ENCODE data around the gene ANO10. TPM values are rescaled to one million over a fixed set of nuclear protein-coding genes. Genes with fewer than 3 reads are reported as not detected.

ANO10 gene
- total RNA-seq, 1 donor from 2014 or later = 8.4 TPM

DNA sequence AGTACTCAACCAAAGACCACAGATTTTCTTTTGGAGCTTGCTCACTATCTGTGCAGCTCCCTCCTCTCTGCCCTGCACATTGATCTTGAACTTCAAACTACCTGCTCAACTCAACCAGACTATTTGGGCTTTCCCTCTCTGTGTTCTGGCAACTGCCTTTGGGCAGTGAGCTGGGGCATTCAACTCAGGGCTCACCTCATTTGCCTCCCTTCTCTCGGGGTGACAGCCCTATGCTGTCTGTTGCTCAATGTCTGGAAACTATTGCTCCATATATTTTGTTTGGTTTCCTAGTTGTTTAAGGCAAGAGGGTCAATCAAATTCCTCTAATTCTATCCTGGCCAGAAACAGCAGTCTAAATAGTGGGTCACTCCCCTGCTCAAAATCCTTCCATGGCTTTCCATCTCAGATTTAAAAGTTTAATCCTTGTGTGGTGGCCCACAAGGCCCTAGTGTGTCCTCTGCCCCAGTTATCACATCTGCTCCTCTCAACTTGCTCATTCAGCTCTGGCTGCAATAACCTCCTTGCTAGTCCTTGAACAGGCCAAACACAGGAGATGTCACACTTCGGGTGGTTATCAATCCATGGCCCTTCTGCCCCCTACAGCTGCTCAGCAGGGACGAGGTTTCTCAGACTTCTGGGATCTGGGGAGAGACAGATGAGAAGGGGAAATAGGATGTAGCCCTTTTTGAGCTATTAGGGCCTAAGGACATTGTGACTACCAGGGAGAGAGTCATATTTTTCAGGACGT lies 267.7 kb downstream of the ANO10 start:
- intact Hi-C loops (cut with micrococcal nuclease) = no loop called here

DNA sequence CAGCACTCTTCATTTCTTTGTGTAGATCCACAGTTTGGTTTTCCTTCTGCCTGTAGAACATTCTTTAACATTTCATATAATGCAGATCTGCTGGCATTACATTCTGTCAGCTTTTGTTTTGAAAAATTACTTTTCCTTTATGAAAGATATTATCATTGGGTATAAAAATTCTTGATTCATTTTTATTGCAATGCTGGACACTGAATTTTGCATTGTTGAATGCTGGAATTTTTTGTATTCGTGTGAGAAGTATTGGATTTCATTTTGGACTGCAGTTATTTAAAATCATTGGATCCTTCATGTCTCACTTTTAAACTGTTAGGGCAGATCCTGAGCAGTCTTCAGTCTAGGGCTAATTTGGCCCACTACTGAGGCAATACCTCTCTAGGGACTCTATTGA lies 268.4 kb downstream of the ANO10 start:
- intact Hi-C loops (cut with micrococcal nuclease) = no loop called here

DNA sequence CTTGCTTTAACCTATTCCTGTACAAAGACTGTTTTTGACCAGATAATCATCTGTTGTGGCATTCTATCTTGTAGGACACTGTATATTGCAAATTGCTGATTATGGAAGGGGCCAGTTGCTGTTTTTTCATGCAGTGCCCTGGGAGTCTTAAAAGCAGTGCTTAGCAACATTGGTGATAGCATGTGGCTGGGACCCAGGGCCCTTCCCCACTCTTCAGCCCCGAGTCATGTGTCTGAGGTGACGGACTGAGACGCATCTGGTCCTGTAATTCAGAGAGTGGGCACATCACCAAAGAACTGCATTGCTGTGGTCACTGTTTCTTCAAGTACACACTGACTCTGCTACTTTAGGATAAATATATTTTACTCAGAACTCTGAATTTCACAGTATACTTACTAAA lies 272.1 kb downstream of the ANO10 start:
- intact Hi-C loops (cut with micrococcal nuclease) = no loop called here

DNA sequence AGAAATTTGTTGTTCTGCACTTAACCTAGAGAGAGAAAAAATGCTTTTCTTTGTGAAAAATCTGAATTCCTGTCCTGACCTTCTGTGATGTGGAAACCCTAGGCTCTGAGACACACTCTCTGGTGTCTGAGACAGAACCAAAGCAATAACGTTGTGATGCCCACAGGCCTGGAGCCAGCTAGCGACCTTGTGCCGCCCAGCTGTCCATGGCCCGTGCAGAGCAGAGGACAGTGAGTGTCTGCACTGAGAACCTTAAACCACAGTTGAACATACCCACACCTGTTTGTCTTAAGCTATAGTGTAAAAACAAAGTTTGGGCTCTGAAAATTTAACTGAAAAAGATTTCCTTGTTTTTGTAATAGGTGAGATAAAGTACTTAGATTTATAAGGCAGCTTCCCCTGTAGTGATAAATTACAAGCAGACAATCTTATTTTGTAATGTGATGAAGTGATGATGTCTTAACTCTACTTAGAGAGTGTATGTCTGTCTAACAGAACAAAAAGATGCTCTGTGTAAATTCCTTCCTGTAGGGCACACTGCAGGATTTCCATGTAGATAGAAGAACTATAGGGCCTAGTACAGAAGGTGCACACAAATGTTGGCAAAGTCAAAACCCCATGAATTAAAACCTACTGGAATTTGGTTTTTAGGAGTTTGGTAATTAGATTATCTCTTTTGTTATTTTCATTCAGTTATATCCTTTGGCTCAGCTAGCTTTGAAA lies 272.8 kb downstream of the ANO10 start:
- intact Hi-C loops (cut with micrococcal nuclease) = no loop called here

DNA sequence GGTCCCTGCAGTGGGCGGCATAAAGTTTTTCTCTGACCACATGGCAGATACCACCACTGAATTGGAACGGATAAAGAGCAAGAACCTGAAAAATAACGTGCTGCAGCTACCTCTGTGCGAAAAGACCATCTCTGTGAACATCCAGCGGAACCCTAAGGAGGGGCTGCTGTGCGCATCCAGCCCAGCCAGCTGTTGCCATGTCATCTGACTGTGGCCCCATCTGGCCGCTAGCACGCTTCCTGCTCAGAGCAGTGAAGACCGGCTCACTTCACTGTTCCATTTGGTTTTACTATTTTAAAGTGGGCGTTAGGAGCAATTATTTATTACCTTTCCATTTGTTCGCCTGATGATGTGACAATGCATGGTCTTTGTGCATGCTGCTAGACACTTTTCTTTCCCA lies 273.5 kb downstream of the ANO10 start:
- intact Hi-C loops (cut with micrococcal nuclease) = no loop called here

DNA sequence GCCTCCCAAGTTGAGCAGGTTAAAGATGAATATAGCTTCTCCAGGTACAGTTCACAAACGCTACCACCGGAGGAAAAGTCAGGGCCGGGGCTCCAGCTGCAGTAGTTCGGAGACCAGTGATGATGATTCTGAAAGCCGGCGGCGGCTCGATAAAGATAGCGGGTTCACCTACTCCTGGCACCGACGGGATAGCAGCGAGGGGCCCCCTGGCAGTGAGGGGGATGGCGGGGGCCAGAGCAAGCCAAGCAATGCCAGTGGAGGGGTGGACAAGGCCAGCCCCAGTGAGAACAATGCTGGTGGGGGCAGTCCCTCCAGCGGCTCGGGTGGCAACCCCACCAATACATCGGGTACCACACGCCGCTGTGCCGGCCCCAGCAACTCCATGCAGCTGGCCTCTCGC lies 274.0 kb downstream of the ANO10 start:
- intact Hi-C loops (cut with micrococcal nuclease) = loop anchor here (1.0 to 2.0 kb wide), 8 partner anchors 23 to 184 kb away; no protein-coding TSS in a partner anchor

DNA sequence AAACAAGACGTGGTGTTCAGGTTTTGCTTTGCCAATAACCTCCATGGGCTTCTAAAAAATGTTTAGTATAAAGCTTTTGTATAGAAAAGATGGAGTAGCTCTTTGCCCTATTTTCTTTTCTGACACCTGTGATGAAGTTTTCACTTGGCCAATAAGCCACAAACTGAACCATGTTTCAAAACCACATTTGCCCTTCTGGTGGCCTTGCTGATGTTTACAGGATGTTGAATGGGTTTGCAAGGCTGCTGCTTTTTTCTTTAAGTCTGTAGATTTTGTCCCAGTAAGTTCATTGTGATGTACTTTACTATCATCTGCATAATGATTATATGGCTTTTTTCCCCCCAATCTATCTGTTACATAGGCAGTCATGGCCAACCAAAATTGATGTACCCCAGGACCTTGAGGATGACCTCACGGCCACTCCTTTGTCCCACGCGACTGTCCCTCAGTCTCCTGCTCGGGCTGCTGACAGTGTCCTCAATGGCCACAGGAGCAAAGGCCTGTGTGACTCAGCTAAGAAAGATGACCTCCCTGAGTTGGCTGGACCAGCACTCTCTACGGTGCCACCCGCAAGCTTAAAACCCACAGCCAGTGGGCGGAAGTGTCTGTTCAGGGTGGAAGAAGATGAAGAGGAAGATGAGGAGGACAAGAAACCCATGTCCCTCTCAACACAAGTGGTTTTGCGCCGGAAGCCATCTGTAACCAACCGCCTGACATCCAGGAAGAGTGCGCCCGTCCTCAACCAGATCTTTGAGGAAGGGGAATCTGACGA lies 274.6 kb downstream of the ANO10 start:
- intact Hi-C loops (cut with micrococcal nuclease) = loop anchor here (1.0 to 2.0 kb wide), 8 partner anchors 22 to 184 kb away; no protein-coding TSS in a partner anchor

DNA sequence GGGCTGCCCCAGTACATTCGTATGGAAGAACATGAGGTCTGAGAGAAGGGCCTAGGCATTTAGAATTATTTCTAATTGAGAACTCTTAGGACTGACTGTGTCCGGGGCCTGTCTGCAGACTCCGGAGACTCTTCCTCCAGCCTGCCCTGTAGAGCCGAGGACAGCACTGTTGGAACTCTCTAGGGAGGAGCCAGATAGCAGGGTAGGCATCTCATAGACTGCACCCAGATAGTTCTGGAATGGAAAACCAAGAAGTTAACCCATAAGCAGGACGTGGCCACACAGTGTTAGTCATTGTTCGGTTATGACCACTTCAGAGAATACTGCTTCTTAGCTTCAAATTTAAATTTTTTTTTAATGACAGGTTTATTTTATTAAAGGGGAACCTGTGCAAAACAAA lies 275.9 kb downstream of the ANO10 start:
- intact Hi-C loops (cut with micrococcal nuclease) = loop anchor here (2.0 kb wide), 3 partner anchors 21 to 157 kb away; no protein-coding TSS in a partner anchor

DNA sequence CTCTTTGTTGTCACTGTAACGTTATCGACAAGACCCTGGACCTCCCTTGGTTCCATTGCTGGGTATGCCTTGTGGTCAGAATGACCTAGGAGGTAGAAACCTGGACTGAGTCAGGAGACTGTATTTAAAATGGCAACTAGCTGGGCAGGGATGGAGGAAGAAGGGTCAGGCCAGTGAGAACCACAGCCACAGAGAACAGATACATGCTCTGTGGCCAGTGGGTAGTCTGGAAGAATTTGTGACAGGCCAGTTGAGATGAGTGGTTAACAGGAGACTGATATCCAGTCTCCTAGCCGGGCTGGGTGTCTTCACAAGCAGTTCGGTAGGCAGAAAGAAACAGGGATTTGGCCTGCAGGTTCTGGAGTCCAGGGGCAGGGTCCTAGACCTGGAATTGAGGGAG lies 276.6 kb downstream of the ANO10 start:
- intact Hi-C loops (cut with micrococcal nuclease) = no loop called here

DNA sequence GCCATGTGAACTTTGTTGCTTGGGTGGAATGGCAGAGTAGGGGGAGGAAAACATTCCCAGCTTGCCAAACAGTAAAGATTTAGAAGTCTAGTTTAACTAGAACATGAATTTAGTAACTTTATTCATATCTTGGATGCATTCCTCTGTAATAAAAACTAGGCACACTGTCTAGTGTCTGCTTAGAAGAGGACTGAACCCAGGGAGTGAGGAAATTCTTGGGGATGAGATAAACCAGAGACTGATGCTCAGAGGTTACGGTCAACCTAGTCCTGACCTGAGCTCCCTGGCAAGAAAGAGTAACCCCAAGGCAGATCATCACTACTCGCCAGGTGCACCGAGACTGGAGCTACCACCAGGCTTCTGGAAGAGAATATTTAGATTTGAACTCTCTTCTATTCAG lies 277.3 kb downstream of the ANO10 start:
- intact Hi-C loops (cut with micrococcal nuclease) = no loop called here

DNA sequence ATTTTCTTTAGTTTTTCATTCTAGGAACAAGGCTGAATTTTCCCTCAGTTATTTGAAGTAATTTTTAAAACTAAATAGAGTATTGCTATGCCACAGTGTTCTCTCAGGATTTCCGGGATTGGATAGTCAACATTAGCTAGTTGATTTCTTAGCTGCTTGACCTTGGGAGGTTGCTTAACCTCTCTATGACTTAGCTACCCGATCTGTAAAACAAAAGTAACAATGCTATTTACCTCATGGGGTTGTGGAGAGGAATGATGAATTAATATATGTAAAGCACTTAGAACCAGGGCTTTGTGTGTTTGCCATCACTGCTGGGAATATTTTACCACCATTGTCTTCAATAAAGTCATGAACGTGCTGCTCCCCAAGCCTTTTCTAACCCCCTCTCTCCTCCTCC lies 278.0 kb downstream of the ANO10 start:
- intact Hi-C loops (cut with micrococcal nuclease) = no loop called here

DNA sequence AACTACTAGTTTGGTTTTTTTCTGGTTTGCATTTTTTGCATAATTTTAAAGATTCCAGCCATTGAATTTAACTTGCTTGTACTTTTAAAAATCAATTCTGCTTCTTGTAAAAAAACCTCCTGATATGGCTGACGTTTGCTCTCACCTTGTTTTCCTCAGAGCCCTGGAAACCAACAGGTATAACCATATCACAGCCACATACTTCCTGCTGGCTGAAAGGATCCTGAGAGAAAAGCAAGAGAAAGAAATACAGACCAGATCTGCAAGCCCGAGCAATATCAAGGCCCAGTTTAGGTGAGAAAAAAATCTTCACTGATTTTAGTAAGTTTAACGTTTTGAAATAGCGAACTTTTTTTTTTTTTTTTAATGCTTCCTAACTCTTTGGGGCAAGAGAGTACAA lies 278.6 kb downstream of the ANO10 start:
- intact Hi-C loops (cut with micrococcal nuclease) = no loop called here

DNA sequence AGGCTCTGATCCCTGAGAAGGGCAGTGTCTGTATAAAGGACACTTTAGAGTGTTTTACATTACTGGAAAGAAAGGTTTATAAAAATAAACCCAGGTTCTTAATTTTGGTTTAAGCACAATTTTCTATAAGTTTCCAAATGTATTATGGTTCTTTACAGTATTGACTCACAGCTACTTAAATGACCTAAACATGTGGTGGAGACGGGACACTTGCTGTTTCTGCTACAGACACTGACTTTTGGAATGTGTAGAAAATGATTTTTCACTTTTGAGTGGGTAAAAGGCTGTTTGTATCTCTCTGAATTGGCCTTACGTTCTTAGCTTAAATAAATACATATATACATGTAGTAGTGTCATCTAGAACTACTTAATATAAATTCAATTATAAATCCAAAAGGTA lies 280.0 kb downstream of the ANO10 start:
- intact Hi-C loops (cut with micrococcal nuclease) = no loop called here

DNA sequence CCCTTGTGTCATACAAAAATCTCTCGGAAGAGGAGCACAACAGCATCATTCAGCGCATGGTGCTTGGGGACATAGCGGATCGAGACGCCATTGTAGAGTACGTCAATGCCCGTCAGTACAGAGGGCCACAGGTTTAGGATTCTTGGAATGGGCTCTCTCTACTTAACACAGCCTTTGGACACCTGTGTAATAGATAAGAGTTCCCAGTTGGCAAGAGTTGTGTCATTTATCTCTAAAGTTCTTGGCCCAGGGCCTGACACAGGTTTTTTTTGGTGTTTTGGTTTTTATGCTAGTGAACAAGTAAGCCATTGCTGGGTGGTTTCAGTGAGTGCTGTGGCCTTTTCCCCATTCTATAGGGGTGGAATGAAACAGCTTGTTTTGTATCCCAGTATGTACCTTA lies 281.4 kb downstream of the ANO10 start:
- intact Hi-C loops (cut with micrococcal nuclease) = no loop called here

DNA sequence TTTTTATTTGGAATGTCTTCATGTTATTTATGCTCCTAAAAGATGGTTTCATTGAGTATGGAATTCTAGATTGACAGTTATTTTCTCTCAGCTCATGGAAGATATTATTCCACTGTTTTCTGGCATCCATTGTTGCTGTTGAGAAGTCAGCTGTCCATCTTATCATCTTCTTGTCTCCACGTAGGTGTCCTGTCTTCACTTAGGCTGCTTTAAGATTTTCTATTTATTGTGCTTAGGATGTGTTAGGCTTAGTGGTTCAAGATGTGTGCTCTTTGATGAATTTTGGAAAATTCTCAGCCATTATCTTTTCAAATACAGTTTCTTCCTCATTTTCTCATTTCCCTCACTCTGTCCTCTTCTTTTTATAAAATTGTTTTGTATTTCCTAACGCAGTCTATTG lies 283.5 kb downstream of the ANO10 start:
- intact Hi-C loops (cut with micrococcal nuclease) = no loop called here

DNA sequence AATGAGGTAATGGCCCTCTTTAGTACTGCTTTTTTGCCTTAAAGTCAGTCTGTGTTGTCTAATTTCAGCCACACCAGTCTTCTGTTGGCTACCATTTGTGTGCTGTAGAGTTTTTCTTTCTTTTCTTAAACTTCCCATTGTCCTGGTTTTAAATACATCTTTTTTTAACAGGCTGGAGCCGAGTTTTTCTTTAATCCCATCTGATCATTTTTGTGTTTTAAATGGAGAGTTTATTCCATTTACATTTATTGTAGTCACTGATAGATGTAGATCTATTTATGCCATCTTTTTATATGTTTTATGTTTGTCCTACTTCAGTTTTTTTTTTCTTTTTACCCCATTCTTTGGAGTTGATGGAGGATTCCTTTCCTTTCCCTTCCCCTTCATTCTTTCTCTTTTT lies 286.0 kb downstream of the ANO10 start:
- intact Hi-C loops (cut with micrococcal nuclease) = no loop called here

DNA sequence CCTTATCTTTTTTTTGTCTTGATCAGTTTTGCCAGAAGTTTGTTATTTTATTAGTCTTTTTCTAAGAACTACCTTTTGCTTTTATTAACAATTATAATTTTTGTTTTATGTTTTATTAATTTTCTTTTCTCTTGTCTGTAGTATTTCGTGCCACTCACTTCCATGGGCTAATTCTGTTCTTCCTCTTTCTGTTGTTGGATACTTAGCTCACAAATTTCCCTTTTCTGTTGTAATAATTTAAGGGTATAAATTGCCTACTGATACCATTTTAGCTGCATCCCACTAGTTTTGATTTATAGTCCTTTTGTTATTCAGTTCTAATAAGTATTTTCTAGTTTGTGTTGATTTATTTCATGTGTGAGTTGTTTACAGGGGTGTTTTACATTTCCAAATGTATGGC lies 286.8 kb downstream of the ANO10 start:
- intact Hi-C loops (cut with micrococcal nuclease) = no loop called here

DNA sequence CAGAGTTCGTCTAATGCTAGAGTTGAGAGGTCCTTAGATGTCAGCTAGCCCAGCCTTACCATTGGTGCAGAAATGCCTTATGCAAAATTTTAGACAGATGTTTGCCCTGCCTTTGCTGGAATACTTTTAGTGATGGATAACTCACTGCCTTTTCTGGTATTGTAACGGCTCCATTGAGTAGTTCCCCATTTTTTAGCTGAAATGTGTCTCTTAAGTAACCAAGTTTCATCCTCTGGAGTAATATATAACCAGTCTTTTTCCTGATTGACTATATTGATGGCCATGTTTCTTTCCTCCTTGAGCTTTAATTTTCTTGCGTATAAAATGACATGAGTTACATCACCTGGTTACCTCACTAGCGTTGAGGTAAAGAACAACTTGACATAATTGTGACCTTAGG lies 290.4 kb downstream of the ANO10 start:
- intact Hi-C loops (cut with micrococcal nuclease) = no loop called here

DNA sequence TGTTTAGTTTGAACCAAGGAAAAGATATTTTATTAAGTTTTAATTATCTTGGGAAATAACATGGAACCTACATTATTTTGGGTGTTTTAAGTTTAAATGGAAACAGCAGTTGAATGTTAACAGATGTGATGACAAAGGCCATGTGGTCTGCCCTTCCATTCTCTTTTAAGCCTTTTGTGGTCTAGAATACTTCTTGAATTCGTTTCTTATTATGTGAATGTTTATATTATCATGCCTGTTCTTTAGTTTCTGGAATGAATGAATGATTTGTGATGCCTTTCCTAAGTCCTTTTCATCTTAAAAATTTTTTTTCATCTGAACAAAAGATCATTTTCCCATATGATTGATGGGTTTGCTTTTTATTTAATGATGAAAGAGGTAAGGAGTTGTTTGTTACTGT lies 290.8 kb downstream of the ANO10 start:
- intact Hi-C loops (cut with micrococcal nuclease) = no loop called here

DNA sequence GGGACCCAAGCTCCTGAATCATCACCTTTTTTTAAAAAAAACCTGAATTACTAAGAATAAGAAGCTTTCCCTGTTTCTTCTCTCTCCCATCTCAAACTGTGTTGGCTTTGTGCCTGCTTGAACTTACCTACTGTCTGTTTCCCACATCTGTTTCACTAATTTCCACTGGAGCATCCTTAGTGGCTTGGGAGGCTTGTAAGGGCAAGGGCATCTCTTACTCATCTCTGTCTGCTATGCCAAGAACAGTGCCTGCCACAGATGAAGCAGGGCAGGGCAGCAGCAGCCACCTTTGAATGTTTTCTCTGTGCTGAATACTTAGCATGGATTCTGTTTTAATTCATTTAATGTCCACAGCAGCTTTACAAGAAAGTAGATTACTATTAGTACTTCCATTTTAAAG lies 293.2 kb downstream of the ANO10 start:
- intact Hi-C loops (cut with micrococcal nuclease) = no loop called here

DNA sequence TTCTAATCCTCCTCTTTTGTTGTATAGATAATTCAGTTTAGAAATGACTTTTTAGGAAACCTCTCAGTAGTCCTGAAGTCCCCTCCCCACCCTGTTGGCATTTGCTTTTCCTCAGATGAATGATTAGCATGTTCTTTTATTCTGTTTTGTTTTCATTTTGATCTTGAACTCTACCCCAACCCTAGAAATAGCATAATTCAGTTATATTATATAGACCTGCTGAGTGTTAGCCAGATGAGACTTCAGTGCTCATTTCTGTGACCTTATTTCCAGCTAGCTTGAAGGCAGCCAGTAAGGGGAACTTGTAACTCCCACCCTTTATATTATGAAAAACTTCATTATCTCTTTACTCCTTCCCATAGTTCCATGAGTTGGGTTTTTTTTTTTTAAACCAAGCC lies 294.2 kb downstream of the ANO10 start:
- intact Hi-C loops (cut with micrococcal nuclease) = no loop called here
